Stomach (tissue), 9 donors: ENCODE measurements around the gene SPTSSA. TPM values are rescaled to one million over a fixed set of nuclear protein-coding genes. Genes with fewer than 3 reads are reported as not detected.
"Not testable (repeated sequence)": the region's sequence is repeated elsewhere in the genome, so short reads cannot be mapped to it uniquely, and the experiment has no call there.

Experiments
- DNase-seq, 2 donors: peaks; one replicate each; pipeline versions ENCODE4 v3.0.0 to v3.0.0-alpha.2; 2013 to 2019
- H3K27ac ChIP-seq, 5 donors: fragments of 200-600 bp in 4 of 5; sonication (generic) in 4 of 5; one replicate each; pipeline ENCODE4 v1.5.1; 2013 to 2019; ENCODE audit warnings: mild to moderate bottlenecking in 1 of 5, moderate library complexity in 1 of 5
- H3K27me3 ChIP-seq, 3 donors: fragments of 200-600 bp; sonication (generic); one replicate each; pipeline ENCODE4 v1.5.1; 2017 to 2019; ENCODE audit warnings: mixed run types in 1 of 3
- H3K36me3 ChIP-seq, 4 donors: fragments of 200-600 bp; sonication (generic); 1 replicate in 3 of 4; 2 replicates in 1 of 4; pipeline ENCODE4 v1.5.1; 2016 to 2019
- H3K4me1 ChIP-seq, 4 donors: fragments of 200-600 bp; sonication (generic); one replicate each; pipeline ENCODE4 v1.5.1; 2016 to 2019
- H3K4me3 ChIP-seq, 4 donors: fragments of 200-600 bp; sonication (generic) in 3 of 4; one replicate each; pipeline ENCODE4 v1.5.1; 2016 to 2019; ENCODE audit warnings: mild to moderate bottlenecking in 1 of 4
- H3K9me3 ChIP-seq, 4 donors: fragments of 200-600 bp; sonication (generic); one replicate each; pipeline ENCODE4 v1.5.1; 2016 to 2019
- CTCF ChIP-seq, 7 experiments: fragments of 450-650 bp in 4 of 7; fragments of 200-600 bp in 3 of 7; sonication (generic) in 3 of 7; IDR thresholded peaks; one replicate each; pipeline ENCODE4 v1.5.1; 2016 to 2019; ENCODE audit warnings: antibody characterized with exemption in 7 of 7, control low read depth in 2 of 7, mild to moderate bottlenecking in 1 of 7
- EP300 ChIP-seq: sonication (generic); formaldehyde crosslinking; IDR thresholded peaks from one replicate; pipeline ENCODE4 v1.6.1; 2017; ENCODE audit warnings: antibody characterized with exemption
- POLR2A ChIP-seq, 4 donors: fragments of 450-650 bp; IDR thresholded peaks; one replicate each; pipeline ENCODE4 v1.6.1; 2016; ENCODE audit warnings: antibody characterized with exemption in 4 of 4, control low read depth in 2 of 4, mild to moderate bottlenecking in 1 of 4, moderate library complexity in 1 of 4
- POLR2AphosphoS5 ChIP-seq, 3 donors: sonication (generic); formaldehyde crosslinking; IDR thresholded peaks; one replicate each; pipeline ENCODE4 v1.6.1; 2016; ENCODE audit warnings: antibody characterized with exemption in 3 of 3
- WGBS, 5 donors: extraction: QIAGEN DNeasy Blood & Tissue Kit in 3 of 5; methylation state at CpG; one replicate each; pipeline versions ENCODE4 v1.1.5 to v1.1.7; 2013 to 2018; 5-methylcytosine and 5-hydroxymethylcytosine counted together
- intact Hi-C: fragments of 100-400 bp; cut with DNase I; formaldehyde crosslinking; loops from one replicate; pipeline ENCODE4 v1.15.1; 2023; ENCODE audit warnings: low total_unique reads
- polyA plus RNA-seq, 3 donors: library from polyadenylated mRNA; stranded (reverse); fragments of 200-250 nt; gene quantifications; one replicate each; pipeline ENCODE4 v1.2.3, GENCODE V29; 2013
- total RNA-seq, 5 donors: library from RNA; depleted of rRNA; stranded (reverse); fragments of >200 nt; gene quantifications; one replicate each; pipeline versions ENCODE4 v1.1.0 to v1.2.3, GENCODE V29; 2014 to 2016
- donor health status: healthy with polysubstance abuse.
- donor health status: Bipolar disorder and iron deficiency.
- donor health status: healthy.

The SPTSSA gene
- total and polyA plus RNA-seq, 8 donors = 0.29 to 36.0 (median 21.7) TPM

DNA sequence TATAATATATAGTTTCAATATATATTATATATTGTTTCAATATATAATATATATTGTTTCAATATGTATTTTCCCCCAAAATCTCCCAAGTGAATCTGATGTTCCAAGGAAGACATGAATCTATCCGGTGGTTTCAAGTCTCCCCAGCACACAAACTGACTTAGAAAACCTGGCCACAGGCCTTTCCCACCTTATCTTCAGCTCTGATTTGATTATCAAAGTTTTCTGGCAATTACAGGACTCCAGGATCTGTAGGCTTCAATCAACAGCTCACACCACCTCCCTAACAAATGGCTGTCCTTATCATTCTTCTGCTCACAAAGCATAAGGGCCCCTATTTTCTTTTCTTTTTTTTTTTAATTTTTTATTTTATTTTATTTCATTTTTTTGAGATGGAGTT lies 22.7 kb upstream of the SPTSSA start:
- Histone ChIP-seq H3K36me3 (no peaks in the 10 kb centered on the region), H3K27me3 (no peaks in the 10 kb centered on the region), H3K4me1 (no peaks in the 10 kb centered on the region), H3K4me3 (no peak overlapping the region), H3K27ac (no peak overlapping the region), H3K9me3 (no peaks in the 10 kb centered on the region)
- no peak for DNase-seq
- whole genome bisulfite sequencing, 5 donors = 36 to 64% (median 53%) methylated on average over 1 of the region's 1 CpG
- TF ChIP-seq POLR2AphosphoS5 (IDR thresholded peaks at IDR 0.05) (no peak), CTCF (IDR thresholded peaks at IDR 0.05) (no peak), EP300 (no peak)
- intact Hi-C loops = no loop called here

DNA sequence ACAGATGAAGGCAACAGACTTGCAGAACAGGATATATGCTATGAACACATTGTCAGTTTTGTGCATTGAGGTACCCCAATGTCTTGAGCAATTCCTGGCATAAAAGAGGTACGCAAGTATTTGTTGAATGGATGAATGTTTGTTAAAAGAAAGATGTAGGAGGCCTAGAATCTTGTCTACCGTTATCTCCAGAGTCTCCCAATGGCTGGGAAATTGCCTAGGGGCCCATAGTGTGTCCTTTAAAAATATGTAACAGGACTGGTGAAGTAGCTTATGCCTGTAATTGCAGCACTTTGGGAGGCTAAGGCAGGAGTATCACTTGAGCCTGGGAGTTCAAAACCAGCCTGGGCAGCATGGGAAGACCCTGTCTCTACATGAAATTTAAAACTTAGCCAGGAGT lies 20.4 kb upstream of the SPTSSA start:
- peak in 1 of 2 donors; percentile 8 for DNase-seq
- no peak for TF ChIP-seq CTCF (IDR thresholded peaks at IDR 0.05)
- no peak for TF ChIP-seq POLR2A (IDR thresholded peaks at IDR 0.05)
- no peak for TF ChIP-seq EP300
- TF ChIP-seq POLR2AphosphoS5 (IDR thresholded peaks at IDR 0.05) = no peak
- no peak overlapping the region for H3K27ac ChIP-seq
- no peaks in the 10 kb centered on the region for H3K27me3 ChIP-seq
- no peaks in the 10 kb centered on the region for H3K36me3 ChIP-seq
- intact Hi-C loops = no loop called here
- H3K4me3 ChIP-seq = no peak overlapping the region
- no peaks in the 10 kb centered on the region for H3K4me1 ChIP-seq
- 83 to 93% (median 90%) methylated on average over 2 of the region's 2 CpGs for WGBS, 5 donors
- no peaks in the 10 kb centered on the region for H3K9me3 ChIP-seq

GRCh38 chr14:34479694-34480093 lies 17.7 kb upstream of the SPTSSA start:
- 74 to 83% (median 82%) methylated on average over 4 of the region's 4 CpGs for WGBS, 5 donors
- no peaks in the 10 kb centered on the region for H3K4me1 ChIP-seq
- no peaks in the 10 kb centered on the region for H3K27me3 ChIP-seq
- DNase-seq = peak in 1 of 2 donors; percentile 4
- no peak for TF ChIP-seq POLR2A (IDR thresholded peaks at IDR 0.05)
- no peak for TF ChIP-seq CTCF (IDR thresholded peaks at IDR 0.05)
- no peak for TF ChIP-seq EP300
- no peak for TF ChIP-seq POLR2AphosphoS5 (IDR thresholded peaks at IDR 0.05)
- no peak overlapping the region for H3K4me3 ChIP-seq
- no peaks in the 10 kb centered on the region for H3K36me3 ChIP-seq
- H3K9me3 ChIP-seq = no peaks in the 10 kb centered on the region
- intact Hi-C loops = no loop called here
- no peak overlapping the region for H3K27ac ChIP-seq

- Histone ChIP-seq H3K27me3 (no peaks in the 10 kb centered on the region), H3K4me1 (no peaks in the 10 kb centered on the region), H3K27ac (no peak overlapping the region), H3K4me3 (no peak overlapping the region), H3K36me3 (no peaks in the 10 kb centered on the region), H3K9me3 (no peaks in the 10 kb centered on the region)
- no peak for DNase-seq
- no peak for TF ChIP-seq POLR2A (IDR thresholded peaks at IDR 0.05)
- no peak for TF ChIP-seq POLR2AphosphoS5 (IDR thresholded peaks at IDR 0.05)
- no peak for TF ChIP-seq CTCF (IDR thresholded peaks at IDR 0.05)
- TF ChIP-seq EP300 = no peak
- intact Hi-C loops = no loop called here
- WGBS, 5 donors = 82 to 100% (median 96%) methylated on average over 1 of the region's 1 CpG
Measured at GRCh38 chr14:34478261-34478660, 16.2 kb upstream of the SPTSSA start.

DNA sequence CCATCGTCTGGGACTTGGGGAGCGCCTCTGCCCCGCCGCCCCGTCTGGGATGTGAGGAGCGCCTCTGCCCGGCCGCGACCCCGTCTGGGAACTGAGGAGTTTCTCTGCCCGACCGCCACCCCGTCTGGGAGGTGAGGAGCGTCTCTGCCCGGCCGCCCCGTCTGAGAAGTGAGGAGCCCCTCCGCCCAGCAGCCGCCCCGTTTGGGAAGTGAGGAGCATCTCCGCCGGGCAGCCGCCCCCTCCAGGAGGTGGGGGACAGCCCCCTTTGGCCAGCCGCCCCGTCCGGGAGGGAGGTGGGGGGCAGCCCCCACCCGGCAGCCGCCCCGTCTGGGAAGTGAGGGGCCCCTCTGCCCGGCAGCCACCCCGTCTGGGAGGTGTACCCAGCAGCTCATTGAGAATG lies 14.0 kb upstream of the SPTSSA start:
- H3K9me3 ChIP-seq, intact Hi-C loops, H3K4me1 ChIP-seq, H3K36me3 ChIP-seq, H3K4me3 ChIP-seq, H3K27ac ChIP-seq, DNase-seq, H3K27me3 ChIP-seq: not testable (repeated sequence)
- WGBS, 5 donors = 94 to 100% (median 98%) methylated on average over 5 to 31 of the region's 31 CpGs
